HepG2 (cell line): Measurements from ENCODE around the gene ZNF584. TPM values are rescaled to one million over a fixed set of nuclear protein-coding genes. Genes with fewer than 3 reads are reported as not detected.

Experiments
- ATAC-seq: fragments of 200-7000 bp; cut with Tn5 transposase; 3 replicates; pipeline ENCODE4 v1.9.1; 2020; ENCODE audit warnings: mild to moderate bottlenecking, moderate library complexity
- BruUV-seq: library from RNA; stranded (reverse); fragments of 400-500 nt; replicated peaks from 2 replicates; lab custom pipeline; 2021; lab: Mats Ljungman, UMichigan
- CTCF ChIA-PET: fragments of 300-600 bp; formaldehyde crosslinking; extraction: SDS; loops from one replicate; lab custom pipeline; 2021; ENCODE audit warnings: low total read pairs, inconsistent platforms, low intra/inter-chr PET ratio; lab: Yijun Ruan, JAX
- POLR2A ChIA-PET: fragments of 350-600 bp; sonication (Branson Sonifier 250); formaldehyde crosslinking; loops from one replicate; lab custom pipeline; 2020; ENCODE audit warnings: antibody characterized with exemption, inconsistent platforms; lab: Yijun Ruan, JAX
- DNase-seq: peaks from one replicate; pipeline ENCODE4 v3.0.0-alpha.2; 2015; ENCODE audit warnings: low spot score
- FAIRE-seq: peaks from 3 replicates; lab custom pipeline; 2011; peaks lifted over from hg19 to GRCh38; lab: Jason Lieb, UNC
- H2AFZ ChIP-seq: one replicate; pipeline ENCODE4 v1.6.1; 2011; ENCODE audit warnings: low read length, inconsistent platforms
- H3K27ac ChIP-seq: fragments of 300-600 bp; 3 replicates; pipeline ENCODE4 v1.8.0; 2011; ENCODE audit warnings: mixed run types, mild to moderate bottlenecking, mixed read lengths, low read length, inconsistent platforms; ENCODE audit not compliant: insufficient read depth; ENCODE audit errors: extremely low read length
- H3K27me3 ChIP-seq, 2 experiments: fragments of 200-600 bp in 1 of 2; 2 replicates in 1 of 2; 3 replicates in 1 of 2; pipeline versions ENCODE4 v1.6.0 to v1.8.0; 2011; ENCODE audit warnings: low read length in 2 of 2, mild to moderate bottlenecking in 2 of 2, moderate library complexity in 2 of 2, inconsistent platforms in 1 of 2; ENCODE audit not compliant: insufficient read depth in 2 of 2, control insufficient read depth in 1 of 2
- H3K36me3 ChIP-seq, 2 experiments: fragments of 200-600 bp in 1 of 2; replicated peaks in 1 of 2; 2 replicates in 1 of 2; 3 replicates in 1 of 2; pipeline versions ENCODE4 v1.5.1 to v1.8.0; 2011; ENCODE audit warnings: low read length in 2 of 2, inconsistent platforms in 1 of 2; ENCODE audit not compliant: insufficient read depth in 2 of 2, control insufficient read depth in 1 of 2
- H3K4me1 ChIP-seq: 2 replicates; pipeline ENCODE4 v1.5.1; 2012; ENCODE audit warnings: low read length, inconsistent platforms; ENCODE audit not compliant: insufficient read depth
- H3K4me2 ChIP-seq: 2 replicates; pipeline ENCODE4 v1.6.0; 2011; ENCODE audit warnings: low read depth, low read length, inconsistent platforms
- H3K4me3 ChIP-seq, 3 experiments: fragments of 200-600 bp in 1 of 3; sonication (generic), shearing (Covaris generic) in 1 of 3; replicated peaks in 1 of 3; 2 replicates each; pipeline ENCODE4 v1.5.1; 2011 to 2016; ENCODE audit warnings: low read length in 3 of 3, inconsistent platforms in 2 of 3, low read depth in 2 of 3, mild to moderate bottlenecking in 2 of 3, control low read depth in 1 of 3, mixed read lengths in 1 of 3; ENCODE audit not compliant: insufficient read depth in 1 of 3
- H3K79me2 ChIP-seq: one replicate; pipeline ENCODE4 v1.6.1; 2011; ENCODE audit warnings: low read length, inconsistent platforms; ENCODE audit not compliant: insufficient read depth
- H3K9ac ChIP-seq: 2 replicates; pipeline ENCODE4 v1.6.0; 2011; ENCODE audit warnings: mild to moderate bottlenecking, low read depth, low read length, inconsistent platforms; ENCODE audit not compliant: insufficient read depth
- H3K9me3 ChIP-seq: 2 replicates; pipeline ENCODE4 v1.5.1; 2012; ENCODE audit warnings: mild to moderate bottlenecking, low read length
- H4K20me1 ChIP-seq: 2 replicates; pipeline ENCODE4 v1.6.0; 2011; ENCODE audit warnings: inconsistent platforms, mild to moderate bottlenecking, low read length, moderate library complexity; ENCODE audit not compliant: insufficient read depth
- CREB1 ChIP-seq, 2 experiments: fragments of 450-650 bp in 1 of 2; IDR thresholded peaks; 2 replicates each; pipeline ENCODE4 v1.6.1; 2016 to 2017; ENCODE audit warnings: control low read depth in 1 of 2, mild to moderate bottlenecking in 1 of 2, missing compliant biosample characterization in 1 of 2, missing genetic modification characterization in 1 of 2
- HES4 ChIP-seq: sonication (generic); formaldehyde crosslinking; IDR thresholded peaks from 2 replicates; pipeline ENCODE4 v1.9.0; 2021; ENCODE audit warnings: mild to moderate bottlenecking, missing genetic modification reagents, borderline replicate concordance
- MTA3 ChIP-seq: sonication (generic); formaldehyde crosslinking; IDR thresholded peaks from 2 replicates; pipeline ENCODE4 v1.4.0; 2020; ENCODE audit warnings: missing genetic modification reagents
- MYNN ChIP-seq: sonication (generic); formaldehyde crosslinking; IDR thresholded peaks from 2 replicates; pipeline ENCODE4 v1.4.0; 2020; ENCODE audit warnings: mild to moderate bottlenecking, low read depth, missing genetic modification reagents
- MZF1 ChIP-seq: sonication (generic); formaldehyde crosslinking; IDR thresholded peaks from 2 replicates; pipeline ENCODE4 v1.8.1; 2023; ENCODE audit warnings: mild to moderate bottlenecking, missing genetic modification reagents, borderline replicate concordance
- SRSF1 ChIP-seq: fragments of 200-400 bp; formaldehyde crosslinking; optimal IDR thresholded peaks from 2 replicates; pipeline ENCODE3; 2017; ENCODE audit warnings: mild to moderate bottlenecking, low read depth, low read length, moderate library complexity
- TBP ChIP-seq: sonication (generic); formaldehyde crosslinking; IDR thresholded peaks from 2 replicates; pipeline ENCODE4 v1.5.0; 2020; ENCODE audit warnings: missing genetic modification reagents
- ZNF3 ChIP-seq: IDR thresholded peaks from 2 replicates; pipeline ENCODE4 v1.7.0; 2017; ENCODE audit warnings: inconsistent platforms
- ZNF337 ChIP-seq: sonication (generic); formaldehyde crosslinking; IDR thresholded peaks from 2 replicates; pipeline ENCODE4 v1.5.1; 2020; ENCODE audit warnings: missing genetic modification reagents, low read depth, mild to moderate bottlenecking, borderline replicate concordance
- WGBS: methylation state at CpG from one replicate; pipeline ENCODE4 v1.1.6; 2017; ENCODE audit warnings: low lambda C conversion rate; 5-methylcytosine and 5-hydroxymethylcytosine counted together
- in situ Hi-C: cut with HindIII; loops from 2 replicates; pipeline ENCODE4 v1.10.0; 2017; ENCODE audit warnings: low pct_unique_long_range_greater_than_20kb; ENCODE audit not compliant: extremely low pct_ligation_motif_present
- intact Hi-C: fragments of 100-400 bp; cut with micrococcal nuclease; formaldehyde crosslinking; loops from one replicate; pipeline ENCODE4 v1.10.0; 2022; ENCODE audit not compliant: unreplicated experiment
- polyA plus RNA-seq, 8 experiments: library from polyadenylated mRNA; depleted of rRNA in 3 of 8; stranded (reverse) in 7 of 8; unstranded in 1 of 8; fragments of >200 nt; fragmentation: Illumina TruSeq in 4 of 8; extraction: Trizol in 4 of 8; gene quantifications; 2 replicates each; pipeline versions ENCODE4 v1.2.1 to v1.2.3, GENCODE V29; 2011 to 2016; ENCODE audit warnings: low read depth in 4 of 8, missing spikeins in 1 of 8, mixed read lengths in 1 of 8; ENCODE audit not compliant: insufficient read depth in 1 of 8
- total RNA-seq, 5 experiments: library from RNA; depleted of rRNA; stranded (reverse); fragments of >200 nt; fragmentation: Illumina TruSeq; extraction: Trizol; gene quantifications; 2 replicates each; pipeline ENCODE4 v1.2.3, GENCODE V29; 2016; ENCODE audit warnings: low read depth in 1 of 5
- TF ChIP-seq, protein P1 (sequence below): IDR thresholded peaks from 2 replicates; pipeline ENCODE4 v1.6.1; 2012; ENCODE audit warnings: low read length, improper control_type of control experiment
- TF ChIP-seq, protein P2 (sequence below): IDR thresholded peaks from 2 replicates; pipeline ENCODE4 v1.6.1; 2016; ENCODE audit warnings: missing biosample characterization, missing genetic modification reagents, low read depth
- TF ChIP-seq, protein P3 (sequence below): sonication (generic); formaldehyde crosslinking; IDR thresholded peaks from 2 replicates; pipeline ENCODE4 v1.8.0; 2022; ENCODE audit warnings: mild to moderate bottlenecking, missing genetic modification reagents
- TF ChIP-seq, protein P4 (sequence below): sonication (generic); formaldehyde crosslinking; IDR thresholded peaks from 2 replicates; pipeline ENCODE4 v1.5.0; 2020; ENCODE audit warnings: missing genetic modification reagents

ZNF584 gene
- total and polyA plus RNA-seq, 2 of the 13 experiments (the other 11 are each of a cell fraction or from before 2014, with no cell fraction given): 2.4 to 7.0 TPM

DNA sequence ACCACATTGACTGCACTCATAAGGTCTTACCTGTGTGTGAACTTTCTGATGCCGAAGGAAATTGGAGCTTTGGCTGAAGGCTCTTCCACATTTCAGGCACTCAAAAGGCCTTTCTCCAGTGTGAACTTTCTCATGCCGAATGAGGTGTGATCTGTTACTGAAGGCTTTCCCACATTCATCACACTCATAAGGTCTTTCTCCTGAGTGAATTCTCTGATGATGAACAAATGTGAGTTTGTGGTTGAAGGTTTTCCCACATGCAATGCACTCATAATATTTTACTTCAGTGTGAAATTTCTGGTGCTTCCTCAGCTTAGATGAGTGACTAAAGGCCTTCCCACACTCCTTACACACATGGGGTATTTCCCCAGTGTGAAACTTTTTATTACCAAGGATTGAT, 25.8 kb downstream of the ZNF584 start:
- WGBS: 100% methylated on average over 2 of the region's 2 CpGs
- no peaks in the 10 kb centered on the region for H4K20me1 ChIP-seq
- no peak overlapping the region for H3K4me3 ChIP-seq
- in situ Hi-C loops (no loop called here), intact Hi-C loops (no loop called here)
- BruUV-seq: no TSS peak
- H3K36me3 ChIP-seq: no peaks in the 10 kb centered on the region
- no peaks in the 10 kb centered on the region for H3K9me3 ChIP-seq
- no peak overlapping the region for H3K27ac ChIP-seq
- no peaks in the 10 kb centered on the region for H3K27me3 ChIP-seq
- no peak overlapping the region for H2AFZ ChIP-seq
- ATAC-seq: no peak
- POLR2A ChIA-PET: no interaction called here
- no peaks in the 10 kb centered on the region for H3K4me1 ChIP-seq
- H3K79me2 ChIP-seq: no peaks in the 10 kb centered on the region
- TF ChIP-seq SRSF1 (no peak), HES4 (CRISPR knock-in tag) (no peak), ZNF337 (CRISPR knock-in tag) (no peak), TBP (no peak), CREB1 (IDR thresholded peaks at IDR 0.05) (no peak), CREB1 (CRISPR knock-in tag; IDR thresholded peaks at IDR 0.05) (no peak), MYNN (CRISPR knock-in tag) (no peak), MZF1 (CRISPR knock-in tag) (no peak), ZNF3 (CRISPR knock-in tag) (no peak), MTA3 (no peak)
- TF ChIP-seq, protein P1, sequence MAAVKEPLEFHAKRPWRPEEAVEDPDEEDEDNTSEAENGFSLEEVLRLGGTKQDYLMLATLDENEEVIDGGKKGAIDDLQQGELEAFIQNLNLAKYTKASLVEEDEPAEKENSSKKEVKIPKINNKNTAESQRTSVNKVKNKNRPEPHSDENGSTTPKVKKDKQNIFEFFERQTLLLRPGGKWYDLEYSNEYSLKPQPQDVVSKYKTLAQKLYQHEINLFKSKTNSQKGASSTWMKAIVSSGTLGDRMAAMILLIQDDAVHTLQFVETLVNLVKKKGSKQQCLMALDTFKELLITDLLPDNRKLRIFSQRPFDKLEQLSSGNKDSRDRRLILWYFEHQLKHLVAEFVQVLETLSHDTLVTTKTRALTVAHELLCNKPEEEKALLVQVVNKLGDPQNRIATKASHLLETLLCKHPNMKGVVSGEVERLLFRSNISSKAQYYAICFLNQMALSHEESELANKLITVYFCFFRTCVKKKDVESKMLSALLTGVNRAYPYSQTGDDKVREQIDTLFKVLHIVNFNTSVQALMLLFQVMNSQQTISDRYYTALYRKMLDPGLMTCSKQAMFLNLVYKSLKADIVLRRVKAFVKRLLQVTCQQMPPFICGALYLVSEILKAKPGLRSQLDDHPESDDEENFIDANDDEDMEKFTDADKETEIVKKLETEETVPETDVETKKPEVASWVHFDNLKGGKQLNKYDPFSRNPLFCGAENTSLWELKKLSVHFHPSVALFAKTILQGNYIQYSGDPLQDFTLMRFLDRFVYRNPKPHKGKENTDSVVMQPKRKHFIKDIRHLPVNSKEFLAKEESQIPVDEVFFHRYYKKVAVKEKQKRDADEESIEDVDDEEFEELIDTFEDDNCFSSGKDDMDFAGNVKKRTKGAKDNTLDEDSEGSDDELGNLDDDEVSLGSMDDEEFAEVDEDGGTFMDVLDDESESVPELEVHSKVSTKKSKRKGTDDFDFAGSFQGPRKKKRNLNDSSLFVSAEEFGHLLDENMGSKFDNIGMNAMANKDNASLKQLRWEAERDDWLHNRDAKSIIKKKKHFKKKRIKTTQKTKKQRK: no peak
- TF ChIP-seq, protein P2, sequence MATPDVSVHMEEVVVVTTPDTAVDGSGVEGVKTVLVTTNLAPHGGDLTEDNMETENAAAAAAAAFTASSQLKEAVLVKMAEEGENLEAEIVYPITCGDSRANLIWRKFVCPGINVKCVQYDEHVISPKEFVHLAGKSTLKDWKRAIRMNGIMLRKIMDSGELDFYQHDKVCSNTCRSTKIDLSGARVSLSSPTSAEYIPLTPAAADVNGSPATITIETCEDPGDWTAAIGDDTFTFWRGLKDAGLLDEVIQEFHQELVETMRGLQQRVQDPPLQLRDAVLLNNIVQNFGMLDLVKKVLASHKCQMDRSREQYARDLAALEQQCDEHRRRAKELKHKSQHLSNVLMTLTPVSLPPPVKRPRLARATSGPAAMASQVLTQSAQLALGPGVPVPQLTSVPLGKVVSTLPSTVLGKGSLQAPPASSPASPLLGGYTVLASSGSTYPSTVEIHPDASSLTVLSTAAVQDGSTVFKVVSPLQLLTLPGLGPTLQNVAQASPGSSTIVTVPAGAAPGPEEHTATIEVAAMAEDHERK (CRISPR knock-in tag): no peak
- TF ChIP-seq, protein P3, sequence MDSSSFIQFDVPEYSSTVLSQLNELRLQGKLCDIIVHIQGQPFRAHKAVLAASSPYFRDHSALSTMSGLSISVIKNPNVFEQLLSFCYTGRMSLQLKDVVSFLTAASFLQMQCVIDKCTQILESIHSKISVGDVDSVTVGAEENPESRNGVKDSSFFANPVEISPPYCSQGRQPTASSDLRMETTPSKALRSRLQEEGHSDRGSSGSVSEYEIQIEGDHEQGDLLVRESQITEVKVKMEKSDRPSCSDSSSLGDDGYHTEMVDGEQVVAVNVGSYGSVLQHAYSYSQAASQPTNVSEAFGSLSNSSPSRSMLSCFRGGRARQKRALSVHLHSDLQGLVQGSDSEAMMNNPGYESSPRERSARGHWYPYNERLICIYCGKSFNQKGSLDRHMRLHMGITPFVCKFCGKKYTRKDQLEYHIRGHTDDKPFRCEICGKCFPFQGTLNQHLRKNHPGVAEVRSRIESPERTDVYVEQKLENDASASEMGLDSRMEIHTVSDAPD (CRISPR knock-in tag): no peak
- TF ChIP-seq, protein P4, sequence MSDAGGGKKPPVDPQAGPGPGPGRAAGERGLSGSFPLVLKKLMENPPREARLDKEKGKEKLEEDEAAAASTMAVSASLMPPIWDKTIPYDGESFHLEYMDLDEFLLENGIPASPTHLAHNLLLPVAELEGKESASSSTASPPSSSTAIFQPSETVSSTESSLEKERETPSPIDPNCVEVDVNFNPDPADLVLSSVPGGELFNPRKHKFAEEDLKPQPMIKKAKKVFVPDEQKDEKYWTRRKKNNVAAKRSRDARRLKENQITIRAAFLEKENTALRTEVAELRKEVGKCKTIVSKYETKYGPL (CRISPR knock-in tag): no peak
- TF ChIP-seq, all 625 proteins: peak for 0
- H3K4me2 ChIP-seq: no peak overlapping the region
- CTCF ChIA-PET: no interaction called here
- H3K9ac ChIP-seq: no peak overlapping the region
- no peak for DNase-seq
- FAIRE-seq: no peak
